Astrocyte of the cerebellum (primary cell): ENCODE results near the gene RAB11FIP3.
"Not testable (repeated sequence)": the region's sequence is repeated elsewhere in the genome, so short reads cannot be mapped to it uniquely, and the experiment has no call there.

Experiments
- DNase-seq: peaks from one replicate; pipeline ENCODE4 v3.0.0-alpha.2; 2011; ENCODE audit warnings: low read depth
- H3K4me3 ChIP-seq: 2 replicates; pipeline ENCODE4 v1.5.1; 2011; ENCODE audit warnings: mild to moderate bottlenecking, low read depth, low read length, moderate library complexity
- in situ Hi-C: cut with HindIII; loops from 2 replicates; pipeline ENCODE4 v1.10.0; 2017; ENCODE audit warnings: low sequenced_read_pairs
- TF ChIP-seq, protein P1 (sequence below): IDR thresholded peaks from 2 replicates; pipeline ENCODE4 v1.5.1; 2012; ENCODE audit warnings: low read length, low read depth, moderate library complexity, mild to moderate bottlenecking; ENCODE audit errors: missing control alignments

The RAB11FIP3 gene

DNA sequence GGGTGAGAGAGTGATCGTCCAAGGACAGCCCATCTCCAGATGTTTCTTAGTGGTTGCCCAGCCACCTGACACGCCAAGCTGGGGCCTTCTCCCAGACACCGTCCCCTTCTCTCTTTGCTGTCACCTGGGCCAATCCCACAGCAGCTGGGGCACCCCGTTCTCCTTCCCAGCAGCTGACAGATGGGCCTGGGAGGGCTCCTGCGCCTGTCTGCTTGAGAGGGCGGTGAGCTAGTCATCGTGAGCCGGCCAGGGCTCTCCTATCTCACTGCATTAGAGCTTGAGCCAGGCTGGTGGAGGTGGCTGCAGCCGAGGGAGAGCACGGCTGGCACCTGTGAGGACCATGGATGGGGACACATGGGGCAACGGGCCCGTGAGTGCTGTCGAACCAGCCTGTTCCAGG, 41.2 kb downstream of the RAB11FIP3 start:
- in situ Hi-C loops: no loop called here
- H3K4me3 ChIP-seq: no peak overlapping the region
- TF ChIP-seq, protein P1, sequence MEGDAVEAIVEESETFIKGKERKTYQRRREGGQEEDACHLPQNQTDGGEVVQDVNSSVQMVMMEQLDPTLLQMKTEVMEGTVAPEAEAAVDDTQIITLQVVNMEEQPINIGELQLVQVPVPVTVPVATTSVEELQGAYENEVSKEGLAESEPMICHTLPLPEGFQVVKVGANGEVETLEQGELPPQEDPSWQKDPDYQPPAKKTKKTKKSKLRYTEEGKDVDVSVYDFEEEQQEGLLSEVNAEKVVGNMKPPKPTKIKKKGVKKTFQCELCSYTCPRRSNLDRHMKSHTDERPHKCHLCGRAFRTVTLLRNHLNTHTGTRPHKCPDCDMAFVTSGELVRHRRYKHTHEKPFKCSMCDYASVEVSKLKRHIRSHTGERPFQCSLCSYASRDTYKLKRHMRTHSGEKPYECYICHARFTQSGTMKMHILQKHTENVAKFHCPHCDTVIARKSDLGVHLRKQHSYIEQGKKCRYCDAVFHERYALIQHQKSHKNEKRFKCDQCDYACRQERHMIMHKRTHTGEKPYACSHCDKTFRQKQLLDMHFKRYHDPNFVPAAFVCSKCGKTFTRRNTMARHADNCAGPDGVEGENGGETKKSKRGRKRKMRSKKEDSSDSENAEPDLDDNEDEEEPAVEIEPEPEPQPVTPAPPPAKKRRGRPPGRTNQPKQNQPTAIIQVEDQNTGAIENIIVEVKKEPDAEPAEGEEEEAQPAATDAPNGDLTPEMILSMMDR: no peak
- DNase-seq: no peak

DNA sequence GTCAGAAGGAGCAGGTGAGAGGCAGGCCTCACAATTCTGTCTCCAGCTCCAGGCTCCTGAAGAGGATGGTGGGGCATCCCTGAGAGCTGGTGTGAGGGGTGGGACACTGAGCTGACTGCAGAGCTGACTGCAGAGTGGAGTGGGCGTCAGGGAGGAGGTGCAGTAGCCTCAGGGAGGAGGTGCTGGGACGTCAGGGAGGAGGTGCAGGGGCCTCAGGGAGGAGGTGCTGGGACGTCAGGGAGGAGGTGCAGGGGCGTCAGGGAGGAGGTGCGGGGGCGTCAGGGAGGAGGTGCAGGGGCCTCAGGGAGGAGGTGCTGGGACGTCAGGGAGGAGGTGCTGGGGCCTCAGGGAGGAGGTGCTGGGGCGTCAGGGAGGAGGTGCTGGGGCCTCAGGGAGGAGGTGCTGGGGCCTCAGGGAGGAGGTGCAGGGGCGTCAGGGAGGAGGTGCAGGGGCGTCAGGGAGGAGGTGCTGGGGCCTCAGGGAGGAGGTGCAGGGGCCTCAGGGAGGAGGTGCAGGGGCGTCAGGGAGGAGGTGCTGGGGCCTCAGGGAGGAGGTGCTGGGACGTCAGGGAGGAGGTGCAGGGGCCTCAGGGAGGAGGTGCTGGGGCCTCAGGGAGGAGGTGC, 41.9 kb downstream of the RAB11FIP3 start:
- H3K4me3 ChIP-seq, DNase-seq, in situ Hi-C loops: not testable (repeated sequence)

DNA sequence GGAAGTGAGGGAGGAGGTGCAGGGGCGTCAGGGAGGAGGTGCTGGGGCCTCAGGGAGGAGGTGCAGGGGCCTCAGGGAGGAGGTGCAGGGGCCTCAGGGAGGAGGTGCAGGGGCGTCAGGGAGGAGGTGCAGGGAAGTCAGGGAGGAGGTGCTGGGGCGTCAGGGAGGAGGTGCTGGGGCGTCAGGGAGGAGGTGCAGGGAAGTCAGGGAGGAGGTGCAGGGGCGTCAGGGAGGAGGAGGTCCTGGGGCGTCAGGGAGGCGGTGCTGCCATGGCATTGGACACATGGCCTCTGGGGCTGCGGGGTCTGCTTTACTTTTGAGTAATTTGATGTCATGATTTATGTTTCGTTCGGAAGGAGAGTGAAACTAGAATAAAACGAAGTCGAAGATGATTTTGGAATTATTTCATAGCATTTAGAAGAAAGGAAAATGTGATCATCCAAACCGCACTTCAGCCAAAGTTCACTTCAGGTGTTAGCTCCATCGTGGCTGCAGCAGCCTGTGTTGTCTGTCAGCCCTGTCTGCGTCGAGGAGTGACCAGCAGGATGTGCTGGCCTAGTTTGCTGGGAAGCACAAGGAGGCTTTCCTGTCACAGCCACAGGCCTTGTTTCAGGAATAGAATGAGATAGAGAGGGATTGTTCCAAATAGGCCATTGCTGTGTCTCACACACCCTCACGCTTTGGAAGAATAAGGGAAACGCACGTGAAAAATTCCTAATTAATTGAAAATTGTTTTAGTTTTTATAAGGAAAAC, 42.8 kb downstream of the RAB11FIP3 start:
- no peak overlapping the region for H3K4me3 ChIP-seq
- no peak for DNase-seq
- in situ Hi-C loops: no loop called here
- TF ChIP-seq, protein P1: no peak

DNA sequence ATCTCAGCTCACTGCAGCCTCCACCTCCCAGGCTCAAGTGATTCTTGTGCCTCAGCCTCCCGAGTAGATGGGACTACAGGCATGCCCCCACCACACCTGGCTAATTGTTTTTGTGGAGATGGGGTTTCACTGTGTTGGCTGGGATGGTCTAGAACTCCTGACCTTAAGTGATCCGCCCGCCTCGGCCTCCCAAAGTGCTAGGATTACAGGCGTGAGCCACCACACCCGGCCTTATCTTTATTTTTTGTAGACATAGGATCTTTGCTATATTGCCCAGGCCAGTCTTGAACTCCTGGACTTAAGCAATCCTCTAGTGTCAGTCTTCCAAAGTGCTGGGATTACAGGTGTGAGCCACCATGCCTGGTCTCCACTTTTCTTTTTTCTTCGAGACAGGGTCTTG, 44.0 kb downstream of the RAB11FIP3 start:
- H3K4me3 ChIP-seq, in situ Hi-C loops, DNase-seq: not testable (repeated sequence)

DNA sequence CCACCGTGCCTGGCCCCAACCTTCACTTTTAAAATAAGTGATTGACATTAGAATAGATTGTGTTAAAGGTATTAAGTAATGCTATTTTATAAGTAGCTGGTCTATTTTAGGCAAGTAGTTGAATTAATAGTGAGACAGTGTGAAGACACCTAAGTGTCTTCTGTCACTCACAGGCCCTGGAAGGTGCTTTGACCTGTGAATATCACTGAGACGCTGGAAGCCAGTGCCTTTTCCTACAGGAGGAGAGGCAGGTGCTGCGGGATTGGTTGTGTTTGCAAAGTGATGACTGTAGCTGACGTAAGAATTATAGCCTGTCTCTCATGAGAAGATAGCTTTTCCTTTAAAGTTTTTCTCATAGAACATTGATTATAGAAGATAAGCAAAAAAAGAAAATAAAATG, 45.0 kb downstream of the RAB11FIP3 start:
- DNase-seq: no peak
- TF ChIP-seq, protein P1: no peak
- no peak overlapping the region for H3K4me3 ChIP-seq
- in situ Hi-C loops: no loop called here

DNA sequence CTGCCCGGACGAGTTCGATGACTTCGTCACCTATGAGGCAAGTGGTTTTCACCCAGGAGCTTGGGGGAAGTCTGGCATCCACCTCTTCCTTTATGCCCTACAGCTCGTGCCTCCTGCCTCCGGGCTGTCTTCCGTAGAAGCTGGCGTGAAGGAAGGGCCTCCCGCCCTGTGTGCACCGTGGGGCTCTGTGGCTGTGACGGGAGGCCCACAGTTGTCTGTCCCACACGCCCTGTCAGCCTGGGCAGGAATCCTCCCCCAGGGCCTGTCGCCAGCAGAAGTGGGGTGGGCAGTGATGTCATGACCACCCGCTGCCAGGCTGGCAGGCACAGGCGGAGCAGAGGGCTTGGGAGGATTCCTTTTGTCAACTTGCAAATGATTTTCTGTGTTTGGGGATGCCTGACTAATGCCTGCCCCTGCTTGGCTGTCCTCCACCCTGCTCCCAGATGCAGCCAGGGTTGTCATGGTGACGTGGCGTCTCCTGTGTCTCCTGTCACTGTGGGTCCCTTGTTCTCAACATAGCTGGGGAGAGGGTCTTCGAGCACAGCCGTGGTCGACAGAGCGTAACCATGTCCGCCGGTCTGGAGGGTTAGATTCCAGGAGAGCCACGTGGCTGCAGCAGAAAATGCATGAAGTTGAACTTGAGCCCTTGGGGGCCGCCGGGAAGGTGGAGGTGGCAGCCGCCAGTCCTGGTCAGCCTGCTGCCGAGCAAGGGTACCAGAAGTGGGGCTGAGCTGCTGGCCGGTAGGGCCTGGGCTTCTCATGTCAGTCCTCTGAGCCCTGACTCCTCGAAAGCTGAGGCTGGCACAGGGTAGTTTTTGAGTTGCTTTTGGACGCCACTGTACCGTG, 46.1 kb downstream of the RAB11FIP3 start:
- in situ Hi-C loops: no loop called here
- TF ChIP-seq, protein P1: no peak
- H3K4me3 ChIP-seq: no peak overlapping the region
- no peak for DNase-seq

DNA sequence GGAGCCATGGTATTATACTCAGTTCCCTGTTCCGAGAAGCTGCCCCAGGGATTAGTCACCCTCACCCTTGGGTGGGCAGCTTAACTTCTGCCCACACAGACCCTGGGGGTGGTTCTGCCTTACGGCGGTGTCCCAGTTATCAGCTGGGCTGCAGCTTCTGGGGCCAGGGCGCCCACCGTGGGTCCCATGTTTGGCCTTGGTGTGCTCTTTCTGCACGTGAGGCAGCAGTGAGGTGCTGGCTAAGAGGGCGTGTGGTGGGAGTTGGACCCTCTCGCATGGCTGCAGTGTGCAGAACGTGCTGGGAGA, 46.7 kb downstream of the RAB11FIP3 start:
- TF ChIP-seq, protein P1: no peak
- no peak for DNase-seq

More for the DNA sequence above, 46.7 kb downstream of the RAB11FIP3 start:
- no peak overlapping the region for H3K4me3 ChIP-seq
- in situ Hi-C loops: no loop called here
